GM21367 (cell line): ENCODE measurements around the gene PRMT7.
A peak's percentile ranks its signal among the peaks of the same experiment; 100 is the strongest.
"Not testable (repeated sequence)": the region's sequence is repeated elsewhere in the genome, so short reads cannot be mapped to it uniquely, and the experiment has no call there.

ENCODE experiments used
- ATAC-seq: cut with Tn5 transposase; IDR thresholded peaks from one replicate; pipeline ENCODE4 v1.9.1; 2021; ENCODE audit not compliant: unreplicated experiment

Gene PRMT7

DNA sequence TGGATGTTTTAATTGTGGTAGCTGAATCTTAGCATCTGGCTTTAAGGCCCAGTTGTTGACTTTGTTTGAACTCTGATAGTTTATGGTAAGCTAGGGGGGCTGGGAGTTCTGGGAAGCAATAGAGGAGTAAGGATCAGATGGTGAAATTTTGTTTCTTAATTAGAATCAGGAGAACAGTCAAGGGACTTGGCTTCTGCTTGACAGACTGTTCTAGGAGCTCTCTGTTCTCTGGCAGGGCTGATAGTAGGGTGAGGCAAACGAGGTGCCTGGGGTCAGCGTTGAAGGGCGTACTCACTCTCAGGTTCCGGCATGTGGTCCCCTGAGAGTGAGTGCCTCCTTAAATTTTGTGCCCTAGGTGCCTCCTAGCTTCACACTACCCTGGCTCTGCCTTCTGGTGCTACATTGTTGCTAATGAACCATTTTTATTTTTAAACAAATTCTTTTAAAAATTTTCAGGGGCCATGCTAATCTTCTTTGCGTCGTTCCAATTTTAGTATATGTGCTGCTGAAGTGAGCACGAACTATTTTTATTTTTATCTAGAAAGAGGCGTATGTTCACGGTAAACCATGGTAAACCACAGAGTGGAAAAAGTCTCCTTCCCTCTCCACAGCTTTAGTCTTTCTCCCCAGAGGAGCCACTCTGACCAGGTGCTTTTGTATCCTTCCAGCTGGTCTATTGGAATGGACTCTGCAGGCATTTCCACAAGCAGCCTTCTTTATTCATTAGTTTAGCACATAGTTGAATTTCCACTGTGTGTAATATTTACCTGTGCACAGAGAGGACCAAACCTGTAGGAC is 26.8 kb upstream of the PRMT7 start:
- no peak for ATAC-seq

DNA sequence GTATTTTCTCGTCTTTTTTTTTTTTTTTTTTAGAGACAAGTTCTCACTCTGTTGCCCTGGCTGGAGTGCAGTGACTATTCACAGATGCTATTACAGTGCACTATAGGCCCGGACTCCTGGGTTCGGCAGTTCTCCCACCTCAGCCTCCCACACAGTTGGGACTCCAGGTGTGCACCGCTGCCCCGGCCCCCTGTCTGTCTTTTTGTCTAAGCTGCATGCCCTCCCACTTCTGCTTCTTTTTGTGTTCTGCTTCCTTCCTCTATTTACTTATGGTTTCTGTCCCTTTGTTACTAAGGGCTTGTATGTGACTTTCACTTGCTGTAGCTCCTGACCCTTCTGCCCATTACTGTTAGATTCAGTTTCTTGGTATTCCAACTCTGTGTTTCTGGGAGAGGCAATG is 26.0 kb upstream of the PRMT7 start:
- ATAC-seq, result peak; percentile 57

DNA sequence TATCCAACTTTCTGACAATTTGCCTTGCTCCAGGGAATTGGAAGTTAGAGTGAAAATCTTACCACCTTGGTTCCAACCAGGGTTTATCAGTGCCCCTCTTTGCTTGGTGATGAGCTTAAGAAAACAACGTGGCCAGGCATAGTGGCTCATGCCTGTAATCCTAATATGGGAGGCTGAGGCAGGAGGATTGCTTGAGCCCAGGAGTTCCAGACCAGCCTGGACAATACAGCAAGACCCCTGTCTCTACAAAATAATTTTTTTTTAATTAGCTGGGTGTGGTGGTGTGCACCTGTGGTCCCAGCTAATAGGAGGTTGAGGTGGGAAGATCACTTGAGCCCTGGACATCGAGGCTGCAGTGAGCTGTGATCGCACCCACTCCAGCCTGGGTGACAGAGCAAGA is 25.1 kb upstream of the PRMT7 start:
- ATAC-seq, result no peak

DNA sequence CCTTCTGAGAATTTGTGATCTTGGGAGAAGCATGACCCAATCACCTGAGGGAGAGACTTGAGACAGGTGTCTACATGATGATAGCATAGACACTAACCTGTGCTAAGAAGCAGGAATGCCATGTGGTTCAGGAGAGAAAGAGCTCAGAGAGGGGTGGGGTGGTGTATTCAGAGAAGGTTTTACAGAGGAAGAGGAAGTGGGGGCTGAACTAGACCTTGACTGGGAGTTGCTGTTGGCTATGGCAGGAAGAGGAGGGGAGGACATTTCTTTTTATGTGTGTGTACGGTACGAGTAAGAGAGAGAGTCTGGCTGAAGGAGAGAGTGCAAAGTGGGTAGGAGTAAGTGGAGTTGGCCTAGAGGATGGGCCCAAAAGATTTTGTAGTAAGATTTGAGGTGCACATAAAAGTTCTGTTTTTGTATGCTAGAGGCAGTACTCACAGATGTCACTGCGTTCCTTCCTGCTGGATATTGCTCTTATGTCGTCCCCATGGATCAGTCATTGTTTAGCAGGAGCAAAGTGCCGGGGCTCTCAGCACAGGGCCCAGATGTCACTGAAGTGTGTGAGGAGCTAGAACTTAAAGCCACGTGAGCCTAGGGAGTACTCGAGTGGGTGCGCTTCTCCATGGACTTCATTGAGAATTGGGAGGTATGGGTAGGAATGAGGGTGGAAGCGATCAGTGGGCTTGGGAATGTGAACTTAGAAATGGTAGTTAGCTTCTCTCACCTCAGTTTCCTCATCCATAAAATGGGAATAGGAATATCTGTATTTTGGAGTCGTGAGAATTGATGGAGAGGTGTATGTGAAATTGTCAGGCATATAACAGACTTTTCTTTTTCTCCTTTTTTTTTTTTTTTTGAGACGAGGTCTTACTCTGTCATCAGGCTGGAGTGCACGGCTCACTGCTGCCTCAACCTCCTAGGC is 24.4 kb upstream of the PRMT7 start:
- ATAC-seq, result no peak

DNA sequence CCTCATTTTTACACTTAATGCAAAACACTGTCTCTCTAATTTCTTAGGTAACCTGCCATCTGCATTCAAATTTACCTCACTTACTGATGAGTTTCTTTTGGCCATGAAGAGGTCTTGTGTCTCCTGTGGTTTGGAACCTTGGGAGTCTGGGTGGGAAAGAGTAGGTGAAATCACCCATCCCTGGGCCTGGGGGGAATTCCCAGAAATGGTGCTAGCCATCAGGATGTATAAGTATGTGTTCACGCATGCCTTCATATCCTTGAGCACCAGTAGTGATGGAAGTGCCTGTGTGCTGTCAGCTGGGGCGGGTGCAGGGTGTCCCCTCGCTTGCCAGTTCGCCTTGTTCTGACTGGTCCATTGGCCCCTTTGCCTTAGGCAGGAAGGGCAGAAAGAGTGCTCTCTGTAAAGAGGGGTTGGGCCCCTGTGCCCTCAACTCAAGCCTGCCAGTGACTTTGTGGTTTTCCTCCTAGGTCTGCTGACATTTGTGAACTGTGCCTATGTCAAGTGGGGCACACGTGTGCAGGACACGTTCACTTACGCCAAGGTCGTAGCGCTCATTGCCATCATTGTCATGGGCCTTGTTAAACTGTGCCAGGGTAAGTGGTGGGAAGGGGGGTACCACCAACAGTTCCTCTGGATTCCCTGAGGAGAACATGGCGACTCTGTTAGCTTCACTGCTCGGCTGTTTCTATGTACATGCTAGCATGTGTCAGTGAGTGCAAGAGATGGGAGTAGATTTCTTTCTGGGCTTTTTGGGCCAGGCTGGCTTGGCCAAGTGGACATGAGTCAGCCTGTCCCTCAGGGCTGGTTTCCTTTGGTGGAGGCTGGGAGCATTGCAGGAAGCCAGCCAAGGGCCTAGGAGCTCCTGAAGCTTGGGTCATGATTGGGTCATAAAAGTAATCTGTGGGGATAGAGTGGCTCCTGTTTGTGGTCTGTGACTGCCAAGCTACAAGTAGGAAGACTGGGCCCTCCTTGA is 23.3 kb upstream of the PRMT7 start:
- no peak for ATAC-seq

DNA sequence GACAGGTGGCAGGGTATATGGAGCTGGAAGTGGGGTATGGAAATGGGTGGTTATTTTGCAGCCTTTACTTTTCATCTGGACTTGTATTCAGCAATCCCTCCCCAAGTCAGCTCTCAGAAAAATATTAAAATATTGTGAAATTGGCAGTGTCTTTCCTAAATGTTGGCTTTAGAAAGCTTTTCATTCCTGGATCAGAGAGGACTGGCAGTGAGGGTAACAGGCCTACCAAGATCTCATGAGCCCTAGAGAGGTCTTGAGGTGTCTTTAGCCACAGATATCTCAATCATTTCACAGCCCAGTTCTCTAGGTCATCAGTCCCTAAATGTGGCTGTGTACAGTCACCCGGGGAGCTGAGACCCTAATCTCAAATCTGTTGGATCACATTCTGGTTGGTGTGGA is 22.6 kb upstream of the PRMT7 start:
- no peak for ATAC-seq

DNA sequence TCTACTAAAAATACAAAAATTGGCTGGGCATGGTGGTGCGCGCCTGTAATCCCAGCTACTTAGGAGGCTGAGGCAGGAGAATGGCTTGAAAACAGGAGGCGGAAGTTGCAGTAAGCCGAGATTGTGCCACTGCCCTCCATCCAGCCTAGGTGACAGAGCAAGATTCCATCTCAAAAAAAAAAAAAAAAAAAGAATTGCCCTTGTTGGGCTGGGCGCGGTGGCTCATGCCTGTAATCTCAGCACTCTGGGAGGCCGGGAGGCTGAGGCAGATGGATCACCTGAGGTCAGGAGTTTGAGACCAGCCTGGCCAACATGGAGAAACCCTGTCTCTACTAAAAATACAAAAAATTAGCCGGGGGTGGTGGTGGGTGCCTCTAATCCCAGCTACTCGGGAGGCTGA is 22.0 kb upstream of the PRMT7 start:
- ATAC-seq, result not testable (repeated sequence)

DNA sequence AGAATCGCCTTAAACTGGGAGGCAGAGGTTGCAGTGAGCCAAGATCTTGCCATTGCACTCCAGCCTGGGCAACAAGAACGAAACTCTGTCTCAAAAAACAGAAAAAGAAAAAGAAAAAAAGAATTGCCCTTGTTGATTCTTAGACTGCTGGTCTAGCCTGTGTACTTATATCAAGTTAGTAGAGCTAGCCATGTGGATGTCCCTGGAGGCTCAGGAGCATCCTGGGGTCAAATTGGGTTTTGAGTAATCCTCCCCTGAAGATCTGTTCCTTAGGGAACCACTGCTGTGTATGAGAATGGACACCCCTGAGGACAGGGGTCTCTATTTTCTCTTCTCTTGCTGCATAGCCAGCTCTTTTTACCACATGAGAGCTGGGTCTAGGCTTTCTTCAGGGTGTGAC is 21.6 kb upstream of the PRMT7 start:
- ATAC-seq, result no peak

DNA sequence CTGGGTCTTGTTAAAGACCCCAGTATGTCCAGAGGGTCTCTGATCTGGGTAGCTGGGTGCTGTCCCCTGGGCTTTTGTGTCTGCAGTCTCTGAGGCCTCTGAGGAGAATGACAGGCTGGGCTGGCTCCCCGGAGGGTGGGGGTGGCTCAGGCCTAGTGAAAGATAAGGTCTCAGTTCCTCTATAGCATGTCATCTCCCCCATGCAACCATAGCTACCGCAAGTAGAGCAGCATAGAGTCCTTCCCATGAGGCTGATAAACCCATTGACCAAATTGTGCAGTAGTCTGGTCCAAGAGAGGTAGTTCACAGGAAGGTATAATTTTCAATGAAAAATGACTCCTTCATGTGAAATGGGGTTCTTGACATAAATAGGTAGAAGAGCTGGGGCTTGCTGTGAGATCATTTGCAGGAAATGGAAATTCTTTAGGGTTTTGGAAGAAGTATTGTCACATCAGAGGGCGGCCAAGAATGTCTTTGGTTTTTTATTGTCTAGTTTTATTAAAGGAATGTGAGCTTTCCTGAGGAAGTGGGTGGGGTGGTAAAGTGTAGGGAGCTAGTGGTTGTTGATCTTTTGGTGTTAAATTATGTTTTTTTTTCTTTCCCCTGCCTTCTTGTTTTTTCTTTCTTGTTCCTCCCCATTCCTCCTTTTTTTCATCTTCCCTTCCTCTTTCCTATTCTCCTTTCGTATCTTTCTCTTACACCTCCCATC is 21.0 kb upstream of the PRMT7 start:
- ATAC-seq, result peak; percentile 67

DNA sequence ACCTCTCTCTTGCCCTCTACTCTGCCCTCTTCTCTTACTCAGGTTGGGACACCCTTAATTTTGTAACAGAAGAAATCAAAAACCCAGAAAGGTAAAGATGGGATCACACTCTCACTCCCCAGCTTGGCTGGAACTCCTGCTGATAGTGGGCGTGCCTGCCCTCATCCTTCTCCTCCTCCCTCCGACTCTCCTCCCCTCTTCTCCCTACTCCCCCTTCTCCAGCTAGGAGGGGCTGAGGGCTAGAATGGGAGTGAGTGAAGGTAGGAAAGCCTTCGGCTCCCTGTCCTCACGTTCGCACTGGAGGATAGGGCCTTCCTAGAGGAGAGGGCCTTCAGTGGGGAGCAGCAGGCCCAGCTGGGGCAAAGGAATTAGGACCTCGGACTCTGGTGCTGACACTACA is 20.4 kb upstream of the PRMT7 start:
- ATAC-seq, result no peak

DNA sequence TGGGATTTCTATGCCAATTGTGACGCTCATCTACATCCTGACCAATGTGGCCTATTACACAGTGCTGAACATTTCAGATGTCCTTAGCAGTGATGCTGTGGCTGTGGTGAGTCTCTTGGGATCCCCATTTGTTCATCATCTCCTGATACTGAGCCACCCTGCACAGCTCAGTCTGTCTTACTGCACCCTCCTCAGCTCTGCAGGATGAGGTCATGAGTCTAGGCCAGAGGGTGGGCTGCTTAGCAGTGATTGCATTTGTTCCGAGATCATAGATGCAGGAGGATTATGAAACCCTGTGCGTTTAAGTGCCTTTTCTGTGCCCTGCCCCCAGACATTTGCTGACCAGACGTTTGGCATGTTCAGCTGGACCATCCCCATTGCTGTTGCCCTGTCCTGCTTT is 19.6 kb upstream of the PRMT7 start:
- no peak for ATAC-seq

DNA sequence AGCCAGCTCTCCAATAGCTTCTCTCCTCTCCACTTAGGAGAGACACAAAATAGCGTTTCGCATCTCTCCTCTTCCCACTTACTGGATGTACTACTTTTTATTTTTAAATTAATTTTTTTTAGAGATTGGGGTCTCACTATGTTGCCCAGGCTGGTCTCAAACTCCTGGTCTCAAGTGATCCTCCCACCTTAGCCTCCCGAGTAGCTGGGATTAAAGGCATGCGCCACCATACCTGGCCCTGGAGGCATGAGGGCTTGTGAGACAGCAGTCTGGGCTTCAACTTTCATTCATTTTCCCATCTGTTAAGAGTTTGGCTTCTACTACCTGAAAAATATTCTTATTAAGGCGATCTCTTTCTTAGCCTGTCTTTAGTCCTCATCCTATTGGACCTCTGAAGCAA is 18.4 kb upstream of the PRMT7 start:
- no peak for ATAC-seq

DNA sequence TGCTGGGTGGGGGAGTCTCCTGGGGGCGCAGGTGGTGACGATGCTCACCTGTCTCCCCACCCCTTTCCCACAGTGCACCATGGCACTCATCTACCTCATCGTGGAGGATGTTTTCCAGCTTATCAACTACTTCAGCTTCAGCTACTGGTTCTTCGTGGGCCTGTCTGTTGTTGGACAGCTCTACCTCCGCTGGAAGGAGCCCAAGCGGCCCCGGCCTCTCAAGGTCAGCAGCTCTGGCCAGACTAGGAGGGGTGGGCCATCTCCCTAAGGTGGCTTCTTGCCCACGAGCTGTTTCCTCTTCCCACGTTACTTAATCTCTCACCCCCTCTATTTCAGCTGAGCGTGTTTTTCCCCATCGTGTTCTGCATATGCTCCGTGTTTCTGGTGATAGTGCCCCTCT is 14.5 kb upstream of the PRMT7 start:
- ATAC-seq, result no peak

DNA sequence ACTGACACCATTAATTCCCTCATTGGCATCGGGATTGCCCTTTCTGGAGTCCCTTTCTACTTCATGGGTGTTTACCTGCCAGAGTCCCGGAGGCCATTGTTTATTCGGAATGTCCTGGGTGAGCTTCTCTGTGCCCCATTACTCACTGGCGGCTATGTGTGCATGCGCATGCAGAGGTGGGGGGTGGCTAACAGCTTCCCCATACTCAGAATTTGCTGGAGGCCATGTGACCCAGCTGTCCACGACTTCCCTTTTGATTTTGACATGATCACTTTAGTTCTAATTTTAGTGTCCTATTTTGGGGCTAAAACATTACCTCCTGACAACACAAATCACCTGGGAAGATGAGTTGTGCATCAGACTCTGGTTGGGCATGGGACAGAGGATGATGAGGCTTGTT is 14.1 kb upstream of the PRMT7 start:
- no peak for ATAC-seq

DNA sequence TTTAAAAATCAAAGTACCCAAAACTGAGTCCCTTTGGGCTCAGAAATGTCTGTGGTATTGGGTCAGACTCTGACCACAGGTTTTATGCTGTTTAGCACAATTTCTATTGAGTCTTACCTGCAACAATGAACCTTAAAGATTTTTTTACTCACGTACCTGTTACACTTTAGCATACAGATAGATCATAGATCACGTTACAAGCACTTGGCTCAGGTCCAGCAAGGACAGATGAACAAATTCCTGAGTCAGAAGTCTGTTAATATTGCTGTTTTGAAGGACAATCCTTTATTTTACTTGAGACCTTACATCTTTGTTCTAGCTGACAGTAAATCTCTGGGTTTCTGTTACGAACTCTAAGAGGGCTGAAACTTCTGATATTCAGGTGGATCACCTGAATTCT is 12.9 kb upstream of the PRMT7 start:
- no peak for ATAC-seq

DNA sequence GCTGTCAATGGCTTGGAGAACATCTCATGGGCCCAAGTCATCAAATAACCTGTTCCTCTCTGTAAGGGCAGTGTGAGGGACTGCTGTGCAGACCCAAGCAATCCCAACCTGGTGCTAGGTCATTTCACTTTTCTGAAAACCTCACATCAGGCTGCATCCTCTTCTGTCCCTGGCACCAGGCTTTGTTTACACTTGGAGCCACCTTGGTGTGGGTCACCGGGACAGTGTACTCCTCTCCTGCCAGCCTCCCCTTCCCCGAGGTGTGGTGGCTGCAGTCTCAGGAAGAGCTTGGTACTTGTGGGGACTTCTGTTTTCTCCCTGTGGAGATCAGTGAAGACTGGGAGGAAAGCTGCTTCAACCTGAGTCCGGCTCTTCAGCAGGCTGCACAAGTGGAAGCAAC is 12.5 kb upstream of the PRMT7 start:
- ATAC-seq, result no peak

DNA sequence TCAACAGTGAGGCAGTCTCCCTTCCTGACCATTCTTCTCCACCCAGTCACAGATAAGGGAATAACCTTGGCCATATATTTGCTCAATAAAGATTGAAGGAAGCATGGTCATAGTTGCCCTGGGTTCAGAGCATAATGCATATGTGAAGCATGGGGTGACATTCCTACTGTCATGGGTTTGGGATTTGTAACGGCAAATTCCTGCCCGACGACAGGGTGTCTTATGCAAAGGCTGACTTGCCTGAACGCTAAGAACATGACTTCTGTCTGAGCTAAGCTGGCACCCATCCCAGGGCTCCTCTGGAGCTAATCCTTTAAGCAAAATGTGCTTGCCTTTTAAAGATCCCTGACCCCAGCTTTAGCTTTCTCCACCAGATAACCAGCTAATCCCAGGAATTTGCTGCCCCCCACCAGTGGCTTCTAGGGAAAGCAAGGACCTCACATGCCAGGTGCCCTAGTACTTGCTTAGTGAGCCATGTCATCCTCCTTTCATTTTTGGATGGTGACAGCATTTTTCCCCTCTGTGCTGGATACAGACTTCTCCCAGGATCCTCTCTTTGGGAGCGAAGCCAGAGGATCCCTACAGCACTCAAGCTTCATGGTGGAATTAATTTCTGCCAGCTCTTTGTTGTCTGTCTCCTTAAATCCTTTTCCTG is 11.8 kb upstream of the PRMT7 start:
- no peak for ATAC-seq

DNA sequence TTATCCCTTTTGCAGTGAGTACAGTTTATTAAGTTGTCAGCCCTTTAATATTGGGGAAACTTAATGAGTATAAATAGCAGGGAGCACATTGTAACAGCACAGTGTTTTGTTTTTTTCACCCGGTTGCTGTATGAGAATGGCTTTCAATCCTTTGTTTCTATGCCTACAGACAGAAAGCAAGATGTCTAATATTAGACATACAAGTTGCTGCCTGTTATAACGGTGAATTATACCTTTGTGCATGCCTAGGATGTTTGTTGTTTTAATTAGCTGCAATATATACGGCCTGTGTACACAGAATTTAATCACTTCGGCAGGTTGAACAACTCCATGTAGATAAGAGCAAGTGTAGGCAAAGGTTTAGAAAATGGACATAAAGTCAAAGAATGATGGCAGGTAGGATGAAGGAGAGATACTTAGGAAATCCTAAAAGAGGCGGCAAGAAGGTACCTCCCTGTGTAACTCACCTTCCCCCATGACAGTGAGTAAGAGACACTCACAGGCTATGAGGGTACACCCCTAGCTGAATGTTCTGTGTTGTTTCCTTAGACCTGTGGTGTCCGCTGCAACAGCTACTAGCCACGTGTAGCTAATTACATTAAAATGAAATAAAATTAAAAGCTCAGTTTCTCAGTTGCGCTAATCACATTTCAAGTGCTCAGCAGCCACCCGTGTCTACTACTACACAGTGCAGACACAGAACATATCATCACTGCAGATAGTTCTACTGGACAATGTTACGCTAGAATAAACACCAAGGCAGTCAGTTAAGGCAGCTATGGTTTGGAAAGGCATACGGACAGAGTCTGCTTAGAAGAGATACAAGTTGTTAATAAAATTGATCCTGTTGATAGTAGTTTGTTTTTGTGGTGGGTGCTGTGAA is 11.0 kb upstream of the PRMT7 start:
- no peak for ATAC-seq
